Measurements from ENCODE around the gene NSMCE4A. TPM values are rescaled to one million over a fixed set of nuclear protein-coding genes. Genes with fewer than 3 reads are reported as not detected.
"Not testable (repeated sequence)": the region's sequence is repeated elsewhere in the genome, so short reads cannot be mapped to it uniquely, and the experiment has no call there.

The NSMCE4A gene
- total RNA-seq, 4 donors from 2014 or later: 54.7 to 80.3 (median 65.5) TPM

DNA sequence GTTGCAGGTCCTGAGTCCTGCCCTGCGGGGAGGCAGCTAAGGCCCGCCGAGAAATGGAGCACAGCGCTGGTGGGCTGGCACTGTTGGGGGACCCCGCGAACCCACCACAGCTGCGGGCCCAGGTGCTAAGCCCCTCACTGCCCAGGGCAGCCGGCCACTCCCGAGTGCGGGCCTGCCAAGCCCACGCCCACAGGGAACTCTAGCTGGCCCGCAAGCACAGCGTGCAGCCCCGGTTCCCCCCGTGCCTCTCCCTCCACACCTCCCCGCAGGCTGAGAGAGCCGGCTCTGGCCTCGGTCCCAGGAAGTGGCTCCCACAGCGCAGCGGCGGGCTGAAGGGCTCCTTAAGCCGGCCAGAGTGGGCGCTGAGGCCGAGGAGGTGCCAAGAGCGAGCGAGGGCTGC is 3.5 kb upstream of the NSMCE4A start:
- Histone ChIP-seq H3K27me3 (no peaks in the 10 kb centered on the region), H3K36me3 (no peaks in the 10 kb centered on the region), H3K4me3 (no peak overlapping the region), H3K9me3 (no peaks in the 10 kb centered on the region), H3K4me1 (no peaks in the 10 kb centered on the region), H3K27ac (no peak overlapping the region)
- TF ChIP-seq, protein P1, sequence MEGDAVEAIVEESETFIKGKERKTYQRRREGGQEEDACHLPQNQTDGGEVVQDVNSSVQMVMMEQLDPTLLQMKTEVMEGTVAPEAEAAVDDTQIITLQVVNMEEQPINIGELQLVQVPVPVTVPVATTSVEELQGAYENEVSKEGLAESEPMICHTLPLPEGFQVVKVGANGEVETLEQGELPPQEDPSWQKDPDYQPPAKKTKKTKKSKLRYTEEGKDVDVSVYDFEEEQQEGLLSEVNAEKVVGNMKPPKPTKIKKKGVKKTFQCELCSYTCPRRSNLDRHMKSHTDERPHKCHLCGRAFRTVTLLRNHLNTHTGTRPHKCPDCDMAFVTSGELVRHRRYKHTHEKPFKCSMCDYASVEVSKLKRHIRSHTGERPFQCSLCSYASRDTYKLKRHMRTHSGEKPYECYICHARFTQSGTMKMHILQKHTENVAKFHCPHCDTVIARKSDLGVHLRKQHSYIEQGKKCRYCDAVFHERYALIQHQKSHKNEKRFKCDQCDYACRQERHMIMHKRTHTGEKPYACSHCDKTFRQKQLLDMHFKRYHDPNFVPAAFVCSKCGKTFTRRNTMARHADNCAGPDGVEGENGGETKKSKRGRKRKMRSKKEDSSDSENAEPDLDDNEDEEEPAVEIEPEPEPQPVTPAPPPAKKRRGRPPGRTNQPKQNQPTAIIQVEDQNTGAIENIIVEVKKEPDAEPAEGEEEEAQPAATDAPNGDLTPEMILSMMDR (IDR thresholded peaks at IDR 0.05): no peak
- TF ChIP-seq POLR2A (IDR thresholded peaks at IDR 0.05): no peak
- intact Hi-C loops (cut with DNase I; ENCODE audit: low total_unique reads): no loop called here
- DNase-seq: no peak

DNA sequence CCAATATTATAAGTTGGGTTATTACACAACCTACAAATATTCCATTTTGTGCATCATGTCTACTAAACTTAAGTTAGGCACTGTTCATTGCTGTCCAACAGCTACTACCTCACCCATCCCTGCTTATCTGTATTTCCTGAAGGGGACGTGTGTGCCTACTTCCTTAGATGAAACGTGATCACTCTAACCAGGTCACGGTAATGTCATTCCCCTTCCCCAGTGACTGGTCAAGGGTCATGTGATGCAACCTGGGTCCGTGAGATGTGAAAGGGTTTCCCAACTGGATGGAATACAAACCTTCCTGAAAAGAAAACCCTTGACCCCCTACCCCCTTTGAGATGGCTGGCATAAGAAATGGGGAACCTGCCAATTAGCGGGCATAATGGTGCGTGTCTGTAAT is 1.6 kb upstream of the NSMCE4A start:
- H3K27ac ChIP-seq: no peak overlapping the region
- H3K9me3 ChIP-seq: no peaks in the 10 kb centered on the region
- intact Hi-C loops (cut with DNase I; ENCODE audit: low total_unique reads): no loop called here
- no peak overlapping the region for H3K4me3 ChIP-seq
- DNase-seq: no peak
- no peaks in the 10 kb centered on the region for H3K4me1 ChIP-seq
- H3K27me3 ChIP-seq: no peaks in the 10 kb centered on the region
- TF ChIP-seq, protein P1 (IDR thresholded peaks at IDR 0.05): no peak
- no peak for TF ChIP-seq POLR2A (IDR thresholded peaks at IDR 0.05)
- H3K36me3 ChIP-seq: no peaks in the 10 kb centered on the region

DNA sequence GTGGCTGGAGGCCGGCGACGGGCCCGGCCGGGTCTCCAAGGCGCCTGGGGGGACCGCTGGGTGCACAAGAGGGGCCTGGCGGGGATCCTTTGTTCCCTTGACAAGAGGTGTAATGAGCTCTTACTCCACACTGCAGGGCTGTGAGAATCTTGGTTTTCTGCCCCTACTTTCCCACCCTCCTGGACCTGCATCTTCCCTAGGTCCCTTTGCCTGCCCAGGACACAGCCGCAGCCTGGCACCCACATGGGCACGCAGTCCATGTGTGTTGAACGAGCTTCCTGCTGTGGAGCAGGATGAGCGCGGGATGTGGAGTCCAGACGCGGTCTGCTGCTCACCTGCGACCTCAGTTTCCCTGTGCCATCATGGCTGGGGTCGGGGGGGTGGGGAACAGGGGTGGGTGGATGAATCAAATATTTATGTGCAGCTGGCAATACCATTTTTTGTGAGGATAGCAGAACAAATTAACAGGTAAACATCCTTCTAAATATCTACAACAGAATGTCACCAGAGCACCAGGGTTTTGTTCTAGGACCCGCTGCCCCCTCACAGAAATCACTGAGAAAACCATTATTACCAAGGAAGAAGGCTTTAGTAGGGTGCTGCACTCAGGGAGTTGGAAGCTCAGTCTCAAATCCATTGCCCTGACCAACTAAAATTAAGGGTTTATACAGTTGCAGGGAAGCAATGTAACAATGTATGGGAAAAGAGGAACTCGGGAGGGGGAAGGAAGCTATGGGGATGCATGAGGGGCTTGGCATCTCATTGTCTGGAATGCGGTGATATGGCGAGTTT is 474 bp upstream of the NSMCE4A start:
- H3K27ac ChIP-seq: peak overlapping the region; percentile 90 to 96
- TF ChIP-seq POLR2A (IDR thresholded peaks at IDR 0.05): no peak
- TF ChIP-seq, protein P1 (IDR thresholded peaks at IDR 0.05): no peak
- intact Hi-C loops (cut with DNase I; ENCODE audit: low total_unique reads): no loop called here
- no peaks in the 10 kb centered on the region for H3K27me3 ChIP-seq
- DNase-seq: no peak
- peak overlapping the region; percentile 39 to 88 for H3K4me3 ChIP-seq
- H3K9me3 ChIP-seq: no peaks in the 10 kb centered on the region
- H3K4me1 ChIP-seq: no peaks in the 10 kb centered on the region
- H3K36me3 ChIP-seq: no peaks in the 10 kb centered on the region

DNA sequence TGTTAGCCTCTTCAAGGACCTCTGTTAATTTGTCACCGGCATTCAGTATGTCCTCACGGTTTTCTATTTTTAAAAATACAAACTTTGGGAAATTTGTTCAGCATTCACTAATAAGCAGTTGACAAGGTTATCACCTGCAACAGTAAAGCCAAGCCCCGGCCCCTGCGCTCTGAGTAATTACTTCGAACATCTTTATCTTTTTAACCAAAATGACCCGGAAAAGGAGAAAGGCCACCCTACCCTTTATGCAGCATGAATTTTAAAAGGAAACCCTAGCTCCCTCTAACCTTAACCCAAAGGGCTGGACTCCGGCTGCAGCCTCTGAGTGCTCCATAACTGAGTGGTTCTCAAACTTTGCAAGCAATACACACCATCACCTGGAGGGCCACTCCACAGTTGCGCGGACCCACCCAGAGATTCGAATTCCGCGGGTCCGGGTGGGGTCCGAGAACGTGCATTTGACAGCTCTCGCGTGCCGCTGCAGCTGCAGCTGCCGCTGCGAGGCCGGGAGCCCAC is 940 bp downstream of the NSMCE4A start:
- H3K4me1 ChIP-seq: no peaks in the 10 kb centered on the region
- H3K4me3 ChIP-seq: peak overlapping the region; percentile 39 to 88
- TF ChIP-seq, protein P1 (IDR thresholded peaks at IDR 0.05): no peak
- no peak for TF ChIP-seq POLR2A (IDR thresholded peaks at IDR 0.05)
- no peaks in the 10 kb centered on the region for H3K27me3 ChIP-seq
- no peaks in the 10 kb centered on the region for H3K36me3 ChIP-seq
- H3K27ac ChIP-seq: peak overlapping the region; percentile 90 to 96
- H3K9me3 ChIP-seq: no peaks in the 10 kb centered on the region
- DNase-seq: no peak
- intact Hi-C loops (cut with DNase I; ENCODE audit: low total_unique reads): no loop called here

DNA sequence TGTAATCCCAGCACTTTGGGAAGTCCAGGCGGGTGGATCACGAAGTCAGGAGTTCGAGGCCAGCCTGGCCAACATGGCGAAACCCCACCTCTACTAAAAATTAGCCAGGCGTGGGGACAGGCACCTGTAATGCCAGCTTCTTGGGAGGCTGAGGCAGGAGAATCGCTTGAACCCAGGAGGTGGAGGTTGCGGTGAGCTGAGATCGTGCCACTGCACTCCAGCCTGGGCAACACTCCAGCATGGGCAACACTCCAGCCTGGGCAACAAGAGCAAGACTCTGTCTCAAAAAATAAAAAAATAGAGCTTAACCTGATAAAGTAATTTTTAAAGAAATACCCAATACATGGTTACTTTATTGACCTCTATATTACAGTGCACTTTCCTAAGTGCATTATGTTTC is 5.9 kb downstream of the NSMCE4A start:
- H3K4me1 ChIP-seq; intact Hi-C loops (cut with DNase I; ENCODE audit: low total_unique reads); H3K9me3 ChIP-seq; H3K36me3 ChIP-seq; H3K27ac ChIP-seq; DNase-seq; H3K4me3 ChIP-seq; H3K27me3 ChIP-seq: not testable (repeated sequence)
